Measurements from ENCODE around the gene TOMM20.

Gene TOMM20

GRCh38 chr1:235130766-235131270 is 2.2 kb upstream of the TOMM20 start:
- TF ChIP-seq, protein P1, sequence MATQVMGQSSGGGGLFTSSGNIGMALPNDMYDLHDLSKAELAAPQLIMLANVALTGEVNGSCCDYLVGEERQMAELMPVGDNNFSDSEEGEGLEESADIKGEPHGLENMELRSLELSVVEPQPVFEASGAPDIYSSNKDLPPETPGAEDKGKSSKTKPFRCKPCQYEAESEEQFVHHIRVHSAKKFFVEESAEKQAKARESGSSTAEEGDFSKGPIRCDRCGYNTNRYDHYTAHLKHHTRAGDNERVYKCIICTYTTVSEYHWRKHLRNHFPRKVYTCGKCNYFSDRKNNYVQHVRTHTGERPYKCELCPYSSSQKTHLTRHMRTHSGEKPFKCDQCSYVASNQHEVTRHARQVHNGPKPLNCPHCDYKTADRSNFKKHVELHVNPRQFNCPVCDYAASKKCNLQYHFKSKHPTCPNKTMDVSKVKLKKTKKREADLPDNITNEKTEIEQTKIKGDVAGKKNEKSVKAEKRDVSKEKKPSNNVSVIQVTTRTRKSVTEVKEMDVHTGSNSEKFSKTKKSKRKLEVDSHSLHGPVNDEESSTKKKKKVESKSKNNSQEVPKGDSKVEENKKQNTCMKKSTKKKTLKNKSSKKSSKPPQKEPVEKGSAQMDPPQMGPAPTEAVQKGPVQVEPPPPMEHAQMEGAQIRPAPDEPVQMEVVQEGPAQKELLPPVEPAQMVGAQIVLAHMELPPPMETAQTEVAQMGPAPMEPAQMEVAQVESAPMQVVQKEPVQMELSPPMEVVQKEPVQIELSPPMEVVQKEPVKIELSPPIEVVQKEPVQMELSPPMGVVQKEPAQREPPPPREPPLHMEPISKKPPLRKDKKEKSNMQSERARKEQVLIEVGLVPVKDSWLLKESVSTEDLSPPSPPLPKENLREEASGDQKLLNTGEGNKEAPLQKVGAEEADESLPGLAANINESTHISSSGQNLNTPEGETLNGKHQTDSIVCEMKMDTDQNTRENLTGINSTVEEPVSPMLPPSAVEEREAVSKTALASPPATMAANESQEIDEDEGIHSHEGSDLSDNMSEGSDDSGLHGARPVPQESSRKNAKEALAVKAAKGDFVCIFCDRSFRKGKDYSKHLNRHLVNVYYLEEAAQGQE (IDR thresholded peaks at IDR 0.05; ENCODE audit: insufficient read depth in 1 of 2, low read depth in 2 of 2, low read length in 2 of 2) = no peak
- TF ChIP-seq POLR2AphosphoS5 (IDR thresholded peaks at IDR 0.05; ENCODE audit: low read depth, low read length) (no peak), SIN3A (IDR thresholded peaks at IDR 0.05; ENCODE audit: borderline replicate concordance, insufficient read depth, low read length) (no peak)

- TF ChIP-seq TAF1 (IDR thresholded peaks at IDR 0.05; ENCODE audit: borderline replicate concordance, insufficient read depth, low read length) = no peak
- TF ChIP-seq POLR2AphosphoS5 (IDR thresholded peaks at IDR 0.05; ENCODE audit: low read depth, low read length) = no peak
- TF ChIP-seq FOXP2 (optimal IDR thresholded peaks at IDR 0.05; ENCODE audit: borderline replicate concordance, extremely low read depth, extremely low read length, insufficient read depth) = no peak
- TF ChIP-seq SIN3A (IDR thresholded peaks at IDR 0.05; ENCODE audit: borderline replicate concordance, insufficient read depth, low read length) = no peak
- TF ChIP-seq, protein P1 (IDR thresholded peaks at IDR 0.05; ENCODE audit: insufficient read depth in 1 of 2, low read depth in 2 of 2, low read length in 2 of 2) = no peak
Measured at GRCh38 chr1:235129774-235130570, 1.3 kb upstream of the TOMM20 start.

DNA sequence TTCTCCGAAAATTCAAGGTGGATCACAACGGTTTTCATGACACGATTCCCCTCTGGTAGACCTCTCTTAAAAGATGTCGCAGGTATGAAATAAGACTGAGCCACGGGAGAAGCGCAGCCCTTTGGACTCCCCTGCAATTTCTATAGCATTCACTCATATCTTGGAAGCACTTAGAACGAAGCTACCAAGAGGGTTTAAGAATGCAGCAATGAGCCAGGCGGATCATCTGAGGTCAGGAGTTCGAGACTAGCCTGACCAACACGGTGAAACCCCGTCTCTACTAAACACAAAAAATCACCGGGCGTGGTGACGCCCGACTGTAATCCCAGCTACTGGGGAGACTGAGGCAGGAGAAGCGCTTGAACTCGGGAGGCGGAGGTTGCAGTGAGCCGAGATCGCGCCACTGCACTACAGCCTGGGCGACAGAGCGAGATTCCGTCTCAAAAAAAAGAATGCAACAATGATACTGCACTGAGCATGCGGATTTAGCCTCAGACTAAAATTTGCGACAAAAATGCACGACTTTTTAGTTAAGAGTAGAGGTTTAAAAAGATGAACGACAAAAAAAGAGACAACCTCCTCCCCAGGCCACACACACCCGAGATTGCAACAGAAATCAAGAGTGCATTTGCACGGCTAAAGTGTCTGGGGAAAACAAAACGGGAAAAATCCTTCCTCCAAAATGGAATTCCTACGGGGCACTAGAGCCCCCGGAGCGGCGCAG is 743 bp downstream of the TOMM20 start:
- TF ChIP-seq TAF1 (IDR thresholded peaks at IDR 0.05; ENCODE audit: borderline replicate concordance, insufficient read depth, low read length) (no peak), POLR2AphosphoS5 (IDR thresholded peaks at IDR 0.05; ENCODE audit: low read depth, low read length) (no peak), SIN3A (IDR thresholded peaks at IDR 0.05; ENCODE audit: borderline replicate concordance, insufficient read depth, low read length) (no peak), FOXP2 (optimal IDR thresholded peaks at IDR 0.05; ENCODE audit: borderline replicate concordance, extremely low read depth, extremely low read length, insufficient read depth) (no peak)
- TF ChIP-seq, protein P1 (IDR thresholded peaks at IDR 0.05; ENCODE audit: insufficient read depth in 1 of 2, low read depth in 2 of 2, low read length in 2 of 2) = no peak

DNA sequence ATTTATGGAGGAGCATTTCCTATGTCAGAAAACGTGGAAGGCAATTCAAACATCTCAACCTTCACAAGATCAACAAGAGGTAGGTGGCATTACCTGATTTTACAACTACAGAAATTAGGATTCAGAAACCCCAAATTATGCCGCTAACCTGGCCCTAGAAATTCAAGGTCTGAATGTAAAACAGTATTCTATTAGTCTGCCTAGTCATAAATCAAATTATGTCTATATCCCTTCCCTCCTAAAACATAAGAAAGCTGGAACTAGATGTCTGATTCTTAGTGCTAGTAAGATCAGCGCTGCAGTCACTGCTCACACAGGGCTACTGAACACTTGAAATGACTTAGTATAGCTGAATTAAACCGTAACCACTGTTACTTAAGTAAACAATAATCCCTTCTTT is 1.4 kb downstream of the TOMM20 start:
- TF ChIP-seq SIN3A (IDR thresholded peaks at IDR 0.05; ENCODE audit: borderline replicate concordance, insufficient read depth, low read length) = no peak
- no peak for TF ChIP-seq FOXP2 (optimal IDR thresholded peaks at IDR 0.05; ENCODE audit: borderline replicate concordance, extremely low read depth, extremely low read length, insufficient read depth)
- TF ChIP-seq, protein P1 (IDR thresholded peaks at IDR 0.05; ENCODE audit: insufficient read depth in 1 of 2, low read depth in 2 of 2, low read length in 2 of 2) = no peak
- TF ChIP-seq TAF1 (IDR thresholded peaks at IDR 0.05; ENCODE audit: borderline replicate concordance, insufficient read depth, low read length) = no peak
- no peak for TF ChIP-seq POLR2AphosphoS5 (IDR thresholded peaks at IDR 0.05; ENCODE audit: low read depth, low read length)
